NCI-H524 (cell line): ENCODE results near the gene CCDC186.

Experiments
- DNase-seq, 2 experiments: peaks; one replicate each; lab custom pipeline; 2025; lab: John Stamatoyannopoulos, UW

Gene CCDC186

DNA sequence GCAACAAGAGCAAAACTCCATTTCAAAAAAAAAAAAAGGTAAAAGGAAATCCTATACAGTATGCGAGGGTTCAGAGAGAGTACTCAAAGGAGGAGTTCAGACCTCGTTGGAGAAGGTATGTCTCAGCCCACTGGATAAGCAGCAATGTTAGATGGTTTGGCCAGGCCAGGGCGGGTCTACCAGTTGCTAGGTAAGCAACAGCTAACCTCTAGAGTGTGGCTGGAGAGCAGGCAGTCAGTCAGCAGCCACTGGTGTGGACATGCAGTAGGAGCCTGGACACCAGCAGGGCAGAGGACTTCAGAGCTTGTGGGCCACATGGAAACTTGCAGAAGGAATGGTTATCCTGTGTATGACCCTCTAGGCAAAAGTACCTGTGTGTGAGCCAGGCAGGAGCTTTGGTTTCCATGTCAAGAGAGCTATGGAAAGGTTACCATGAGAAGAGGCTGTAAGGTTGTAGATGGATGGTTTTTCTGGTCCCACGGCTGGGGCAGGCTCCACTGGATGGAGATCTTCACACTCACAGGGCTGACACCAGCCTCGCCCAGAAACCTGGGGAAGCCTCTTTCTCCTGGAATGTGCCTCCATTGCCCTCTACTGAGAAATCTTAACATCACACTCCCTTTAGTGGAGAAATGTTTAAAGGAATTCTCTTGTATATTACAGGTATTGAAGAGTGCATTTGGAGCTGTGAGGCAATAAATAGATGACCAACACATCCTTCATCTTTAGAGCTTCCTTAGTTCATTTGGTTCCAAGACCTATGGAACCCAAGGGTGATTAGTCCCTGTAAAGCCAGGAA is 63.6 kb downstream of the CCDC186 start:
- no peak for DNase-seq

DNA sequence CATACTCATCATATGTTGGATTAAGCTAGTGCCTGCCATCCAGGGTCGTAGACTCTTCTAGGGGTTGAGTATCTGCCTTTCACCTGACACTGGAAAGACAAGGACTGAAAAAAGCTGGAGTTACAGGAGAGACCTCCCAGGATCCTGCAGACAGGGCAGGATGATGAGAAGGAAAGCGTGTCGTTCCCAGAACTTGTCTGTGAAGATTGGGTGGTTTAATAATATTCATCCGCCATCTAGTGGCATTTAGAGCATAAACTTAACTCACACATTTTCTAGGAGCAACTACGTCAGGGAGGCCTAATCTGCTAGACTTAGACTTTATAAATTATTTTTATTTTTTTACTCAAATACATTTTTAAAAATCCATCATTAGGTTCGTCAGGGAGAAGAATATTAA is 70.7 kb downstream of the CCDC186 start:
- peak in 1 of 2 experiments; percentile 33 for DNase-seq

DNA sequence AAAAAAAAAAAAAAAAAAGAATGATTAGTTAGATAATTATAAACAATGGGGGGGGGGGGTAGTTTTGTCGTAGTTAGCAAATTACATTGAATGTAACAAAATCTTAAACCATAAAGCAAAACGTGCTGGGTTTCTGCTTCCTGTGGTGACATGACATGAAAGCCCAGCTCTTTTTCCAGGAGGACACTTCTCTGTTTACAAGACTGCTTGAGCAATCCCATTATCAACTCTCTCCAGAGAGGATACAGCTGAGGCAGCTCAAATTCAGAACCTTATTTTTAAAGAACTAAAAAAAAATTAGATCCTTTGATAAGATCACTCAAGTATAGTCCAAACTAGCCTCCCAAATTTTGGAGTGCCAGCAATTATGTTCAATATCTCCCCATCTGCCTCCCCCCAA is 71.7 kb downstream of the CCDC186 start:
- DNase-seq = no peak

DNA sequence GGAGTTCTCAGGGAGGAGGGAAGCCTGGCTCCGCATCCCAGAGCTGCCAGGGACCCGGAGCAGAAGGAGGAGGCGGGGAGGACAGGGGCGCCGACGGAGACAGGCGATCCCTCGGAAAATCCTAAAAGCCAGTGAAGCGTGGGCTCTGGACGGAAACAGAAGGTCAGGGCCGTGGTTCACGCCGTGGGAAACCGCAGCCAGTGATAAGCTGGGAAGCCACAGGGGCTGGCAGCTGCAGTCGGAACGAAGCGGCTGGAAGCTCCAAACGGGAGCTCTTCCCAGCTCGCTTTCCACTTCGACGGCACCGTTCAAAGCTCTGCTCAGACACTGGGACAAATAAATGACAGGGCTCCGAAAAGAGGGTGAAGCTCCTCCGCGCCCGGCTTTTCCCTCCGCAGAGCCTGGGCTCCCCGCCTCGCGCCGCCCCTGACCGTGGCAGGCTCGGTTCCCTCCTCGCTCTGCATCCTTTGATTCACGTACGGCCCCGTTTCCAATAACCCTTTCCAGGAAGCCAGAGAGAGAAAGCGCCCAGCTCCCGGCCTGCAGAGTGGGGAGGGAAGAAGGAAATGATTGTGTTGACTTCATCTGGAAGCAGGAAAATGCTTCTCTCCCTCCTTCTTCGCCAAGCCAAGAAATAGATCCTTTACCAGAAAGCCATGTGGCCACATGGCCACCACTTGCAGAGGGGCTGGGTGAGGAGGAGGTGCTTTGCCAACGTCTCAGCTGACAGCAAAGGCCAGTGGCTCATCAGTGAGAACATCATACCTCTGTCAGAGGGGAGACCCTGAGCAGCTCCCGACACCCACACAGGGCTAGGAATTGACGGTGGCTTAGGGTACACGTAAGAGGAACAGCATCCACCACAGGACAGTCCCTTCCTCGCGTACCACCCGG is 72.9 kb downstream of the CCDC186 start:
- DNase-seq = peak in 1 of 2 experiments; percentile 18

DNA sequence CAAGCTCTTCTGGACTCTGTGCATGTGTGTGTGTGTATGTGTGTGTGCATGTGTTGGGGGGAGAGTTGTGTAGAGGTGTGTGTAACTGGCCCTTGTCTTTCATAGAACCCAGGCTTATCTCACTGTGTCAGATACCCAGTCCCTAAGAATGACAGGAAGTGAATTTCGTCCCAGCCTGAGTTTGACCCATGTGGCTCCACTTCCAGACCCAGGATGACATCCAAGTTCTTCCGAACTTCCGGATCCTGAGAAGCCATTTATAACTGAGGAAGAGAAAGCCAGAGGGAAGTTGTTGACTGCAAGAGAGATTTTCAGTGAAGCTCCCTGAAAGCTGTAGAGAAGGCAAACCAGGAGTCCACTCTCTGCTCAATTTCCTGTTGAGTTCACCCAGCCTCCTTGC is 77.1 kb downstream of the CCDC186 start:
- no peak for DNase-seq

DNA sequence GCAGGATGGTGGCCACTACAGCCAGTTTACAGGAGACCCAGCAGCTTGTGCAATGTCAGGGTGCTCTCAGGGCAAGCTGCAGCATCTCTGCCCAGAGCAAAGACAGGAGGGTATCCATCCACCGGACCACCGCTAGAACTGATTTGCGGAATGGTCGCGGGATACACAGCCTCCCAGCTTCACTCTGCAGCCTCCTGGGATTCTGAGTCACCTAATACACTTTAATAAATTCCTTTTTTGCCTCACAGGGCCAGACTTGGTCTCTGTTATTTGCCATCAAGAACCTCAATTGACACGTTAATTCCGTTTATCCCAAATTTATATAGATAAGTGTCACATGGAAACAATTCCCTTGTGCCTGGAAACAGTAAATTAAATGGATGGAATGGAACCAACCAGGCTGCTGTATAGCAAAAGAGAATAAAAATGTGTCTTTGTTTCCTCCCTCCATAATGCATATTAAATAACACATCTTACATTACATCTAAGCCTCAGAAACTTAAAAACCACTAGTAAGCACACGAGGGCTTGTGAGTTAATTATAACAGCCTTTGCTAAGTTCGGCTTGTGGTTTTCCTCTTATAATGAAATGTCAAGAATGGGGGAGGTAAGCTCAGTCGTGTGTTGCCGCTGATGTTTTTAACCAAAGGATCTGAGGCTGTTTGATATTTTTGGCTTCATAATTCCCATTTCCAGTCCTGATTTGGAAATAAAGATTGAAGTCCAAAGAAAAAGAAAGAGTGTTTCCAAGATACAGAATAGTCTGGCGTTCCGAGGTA is 78.3 kb downstream of the CCDC186 start:
- no peak for DNase-seq

DNA sequence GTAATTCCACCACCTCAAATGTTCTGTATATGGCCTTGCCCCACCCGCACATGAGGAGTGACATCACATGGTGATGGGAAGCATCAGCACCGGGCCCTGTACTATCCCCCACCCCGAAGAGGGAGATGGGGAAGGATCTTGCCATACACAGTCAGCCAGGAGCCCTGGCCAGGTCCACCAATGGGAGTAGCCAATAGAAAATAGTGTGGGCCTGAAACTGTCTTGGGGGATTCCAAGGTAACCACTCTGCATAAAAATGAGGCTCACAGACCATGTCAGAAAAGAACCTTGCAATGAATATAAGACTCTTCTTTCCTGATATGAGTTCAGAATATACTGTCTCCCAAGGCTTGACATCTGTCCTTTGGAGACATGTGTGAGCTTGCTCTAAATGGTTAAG is 79.2 kb downstream of the CCDC186 start:
- no peak for DNase-seq

DNA sequence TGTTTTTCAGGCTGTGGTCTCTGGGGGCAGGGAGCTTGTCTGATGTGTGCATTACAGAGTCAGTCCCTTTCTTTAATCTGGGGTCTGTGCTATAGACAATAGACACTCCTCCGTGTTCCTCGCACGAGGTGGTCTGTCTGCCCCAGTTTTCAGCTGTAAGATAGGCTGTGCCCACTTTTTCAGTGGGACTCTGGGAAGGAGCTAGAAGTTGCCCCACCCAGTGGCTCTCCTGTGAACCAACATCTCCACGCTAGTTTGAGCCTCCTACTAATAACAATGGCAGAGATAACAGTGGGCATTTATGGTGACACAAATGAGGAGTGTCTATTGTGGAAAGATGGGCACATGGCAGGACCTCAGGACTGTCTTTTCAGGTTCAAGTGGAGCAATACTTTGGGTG is 86.3 kb downstream of the CCDC186 start:
- no peak for DNase-seq

DNA sequence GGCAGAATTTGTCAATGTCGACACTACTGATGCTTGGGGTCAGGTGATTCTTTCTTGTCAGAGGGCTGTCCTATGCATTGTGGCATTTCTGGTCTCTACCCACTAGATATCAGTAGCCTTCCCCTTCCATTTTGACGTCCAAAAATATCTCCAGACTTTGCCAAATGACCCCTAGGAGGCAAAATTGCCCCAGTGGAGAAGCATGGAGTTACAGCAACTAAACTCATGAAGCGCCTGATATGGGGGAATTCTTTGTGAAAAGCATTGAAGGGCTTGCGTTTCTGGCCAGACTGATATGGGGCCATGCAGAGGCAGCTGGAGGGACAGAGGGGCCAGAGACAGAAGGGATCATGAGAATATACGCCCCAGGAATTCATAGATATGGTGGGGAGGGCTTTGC is 86.7 kb downstream of the CCDC186 start:
- no peak for DNase-seq

DNA sequence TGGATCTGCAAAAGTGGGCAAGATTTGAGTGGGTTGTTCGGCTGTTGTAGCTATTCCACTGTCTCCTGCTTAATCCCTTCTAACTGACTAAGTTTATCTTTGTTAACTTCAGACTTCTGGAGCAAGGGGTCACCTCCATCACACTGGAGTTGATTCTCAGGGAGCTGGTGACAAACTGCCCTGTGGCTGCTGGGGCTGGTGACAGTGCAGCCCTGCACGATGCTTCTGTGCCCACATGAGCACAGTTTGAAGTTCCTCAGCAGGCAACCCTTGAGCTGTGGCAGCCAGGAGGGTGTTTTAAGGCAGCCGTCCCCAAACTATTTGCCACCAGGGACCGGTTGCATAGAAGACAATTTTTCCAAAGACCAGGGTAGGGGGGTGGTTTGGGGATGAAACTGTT is 89.8 kb downstream of the CCDC186 start:
- no peak for DNase-seq

DNA sequence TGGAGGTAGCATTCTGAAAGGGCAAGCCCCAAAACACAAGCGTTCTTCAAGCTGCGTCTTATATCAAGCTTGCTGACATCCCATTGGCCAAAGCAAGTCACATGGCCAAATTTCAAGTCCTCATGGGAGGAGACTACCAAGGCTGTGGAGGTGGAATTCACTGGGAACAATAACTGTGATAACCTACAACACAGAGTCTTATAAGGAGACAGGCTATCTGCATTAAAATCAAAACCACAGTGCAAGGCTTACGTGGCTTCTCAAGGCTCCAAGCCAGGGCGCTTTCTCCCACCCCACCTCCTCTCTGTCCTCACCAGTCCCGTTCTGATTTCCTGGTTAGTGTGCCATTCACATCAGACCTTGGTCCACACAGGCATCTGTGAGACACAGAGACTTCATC is 91.0 kb downstream of the CCDC186 start:
- DNase-seq = no peak

DNA sequence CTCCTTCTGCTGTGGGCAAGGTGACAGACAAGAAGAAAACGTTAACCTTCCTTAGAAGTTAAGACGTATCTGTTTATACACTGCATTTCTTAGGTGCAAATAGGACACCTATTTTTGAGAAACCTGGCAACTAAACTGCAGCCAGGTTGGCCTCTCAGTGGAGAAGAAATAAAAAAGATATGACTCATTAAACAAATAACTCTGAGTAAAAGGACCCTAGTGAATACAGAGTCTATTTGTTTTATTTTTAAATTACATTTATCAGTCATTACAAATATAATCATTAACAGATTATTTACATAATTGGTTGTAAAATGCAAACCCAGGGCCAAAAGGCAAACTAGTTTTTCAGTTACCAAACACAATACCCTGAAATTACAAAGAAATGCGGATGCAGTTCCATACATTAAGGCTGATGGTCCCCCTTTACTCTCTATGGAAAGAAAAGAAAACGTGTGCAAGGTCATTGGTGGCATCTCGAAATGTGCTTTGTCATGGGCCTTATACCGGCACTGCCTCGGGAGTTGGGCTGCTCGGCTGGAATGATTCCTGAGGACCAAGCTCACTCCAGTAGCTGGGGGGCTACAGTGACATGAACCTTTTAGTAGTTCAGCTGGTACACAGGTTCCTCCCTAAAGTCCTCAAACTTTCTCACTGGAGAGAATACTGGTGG is 92.0 kb downstream of the CCDC186 start:
- DNase-seq = no peak

DNA sequence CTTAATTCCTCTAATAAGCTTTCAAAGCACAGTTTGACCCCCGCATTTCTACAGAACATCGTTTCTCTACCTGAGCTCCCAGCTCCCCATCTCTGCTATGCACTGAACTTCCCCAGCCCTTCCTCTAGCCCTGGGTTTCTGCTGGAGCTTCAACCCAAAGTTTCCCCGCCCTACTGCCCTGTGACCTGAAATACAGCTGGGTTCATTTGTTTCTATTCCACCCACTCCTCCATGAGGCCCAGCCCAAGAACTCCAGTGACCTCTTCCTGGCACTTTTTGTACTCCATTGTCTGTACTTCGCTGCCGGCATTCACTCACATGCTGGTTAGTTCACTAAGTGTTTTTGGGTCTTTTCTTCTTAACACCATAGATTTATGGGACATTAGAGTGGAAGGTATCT is 94.6 kb downstream of the CCDC186 start:
- no peak for DNase-seq

DNA sequence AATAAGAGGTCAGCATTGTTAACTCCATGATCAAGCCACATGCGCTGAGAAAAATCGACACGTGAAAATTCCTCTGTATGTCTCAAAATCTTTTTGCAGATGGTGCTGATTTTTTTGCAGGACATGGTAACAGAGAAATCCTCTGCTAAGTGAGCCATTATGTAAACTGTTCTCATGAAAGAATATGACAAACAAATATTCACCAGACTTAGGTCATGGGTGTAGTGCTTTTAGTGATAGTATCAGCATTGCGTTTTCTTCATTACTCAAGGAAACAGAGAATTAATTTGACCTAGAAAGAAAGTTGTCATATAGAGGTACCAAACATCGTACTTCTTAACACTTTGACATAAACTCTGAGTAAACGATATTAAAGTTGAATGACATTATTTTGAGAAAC is 95.7 kb downstream of the CCDC186 start:
- DNase-seq = no peak

DNA sequence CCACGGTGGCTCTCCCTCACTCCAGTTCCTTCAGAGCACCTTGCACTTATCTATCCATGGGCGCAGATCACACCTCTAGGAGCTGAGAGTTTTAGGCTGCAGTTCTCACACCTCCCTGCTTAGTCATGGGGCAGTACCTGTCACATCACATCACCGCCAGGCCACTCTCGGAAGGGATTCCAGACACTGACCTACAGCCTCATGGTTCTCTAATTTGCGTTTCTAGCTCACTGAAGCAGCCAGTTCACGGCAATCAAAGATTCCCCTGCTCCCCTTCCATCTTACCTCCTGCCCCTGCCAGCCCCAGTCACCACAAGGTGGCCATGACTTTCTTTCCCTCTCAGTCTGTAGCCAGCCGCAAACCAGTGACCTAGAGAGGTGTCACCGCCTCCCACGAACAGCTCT is 96.2 kb downstream of the CCDC186 start:
- DNase-seq = no peak

DNA sequence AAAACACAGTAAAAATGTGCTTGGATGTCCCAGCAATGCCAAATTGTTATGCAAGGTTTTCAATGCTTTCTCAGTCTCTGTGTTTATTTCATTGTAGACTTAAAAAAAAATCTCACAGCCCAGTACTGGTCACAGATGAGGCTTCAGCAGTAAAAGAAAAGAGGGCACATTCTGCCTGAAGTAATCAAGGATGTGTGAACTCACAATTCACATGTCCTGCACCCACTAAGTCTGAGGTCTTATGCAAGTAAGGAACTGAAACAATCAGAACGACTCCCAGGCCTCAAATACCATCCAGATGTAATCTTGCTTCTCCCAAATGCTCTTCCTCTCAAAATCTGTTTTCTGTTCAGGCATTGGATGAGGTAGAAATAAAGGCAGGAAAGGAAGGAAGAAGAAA is 96.7 kb downstream of the CCDC186 start:
- DNase-seq = no peak

DNA sequence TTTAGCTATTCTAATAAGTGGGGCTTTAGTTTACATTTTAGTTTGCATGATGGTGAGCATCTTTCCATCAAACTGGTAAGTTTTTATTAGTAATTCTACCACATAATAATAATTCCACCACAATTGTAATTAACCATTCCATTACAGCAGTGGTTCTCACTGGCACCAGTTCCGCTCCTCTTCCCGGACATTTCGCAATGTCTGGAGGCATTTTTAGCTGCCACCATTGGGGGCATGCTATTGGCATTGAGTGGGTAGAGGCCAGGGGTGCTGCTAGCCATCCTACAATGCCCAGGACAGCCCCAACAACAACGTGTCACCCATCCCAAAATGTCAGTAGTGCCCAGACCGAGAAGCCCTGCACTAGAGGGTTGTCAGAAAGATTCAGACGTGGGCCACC is 98.9 kb downstream of the CCDC186 start:
- no peak for DNase-seq

DNA sequence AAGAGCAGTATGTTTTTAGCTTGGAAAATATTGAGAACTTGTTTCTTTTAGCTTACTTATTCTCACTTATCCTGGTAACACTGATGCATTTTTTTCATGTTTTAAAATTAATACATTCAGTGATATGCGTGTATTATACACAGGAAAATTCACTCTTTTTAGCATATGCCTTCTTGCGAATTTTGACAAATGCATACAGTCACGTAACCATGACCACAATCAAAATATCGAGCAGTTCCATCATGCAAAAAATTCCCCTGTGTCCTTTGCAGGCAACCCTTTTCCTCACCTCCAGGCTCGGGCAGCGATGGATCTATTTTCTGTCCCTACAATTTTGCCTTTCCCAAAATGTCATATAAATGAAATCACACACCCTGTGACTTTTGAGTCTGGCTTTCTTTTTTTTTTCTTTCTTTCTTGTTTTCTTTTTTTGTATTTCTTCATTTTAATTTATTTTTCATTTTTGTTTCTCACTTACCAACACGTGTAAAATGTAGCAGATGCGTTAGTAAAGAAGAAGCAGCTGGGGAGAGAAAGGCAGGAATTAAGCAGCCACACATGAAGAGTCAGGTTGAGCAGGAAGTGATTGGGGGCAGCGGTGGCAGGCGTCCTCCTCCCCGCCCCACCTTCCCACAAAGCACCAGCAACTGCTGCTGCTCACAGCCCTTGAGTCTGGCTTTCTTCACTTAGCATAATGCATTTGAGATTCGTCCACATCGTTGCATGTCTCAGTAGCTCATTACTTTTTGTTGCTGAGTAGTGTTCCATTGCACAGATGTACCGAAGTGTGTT is 100.4 kb downstream of the CCDC186 start:
- no peak for DNase-seq

DNA sequence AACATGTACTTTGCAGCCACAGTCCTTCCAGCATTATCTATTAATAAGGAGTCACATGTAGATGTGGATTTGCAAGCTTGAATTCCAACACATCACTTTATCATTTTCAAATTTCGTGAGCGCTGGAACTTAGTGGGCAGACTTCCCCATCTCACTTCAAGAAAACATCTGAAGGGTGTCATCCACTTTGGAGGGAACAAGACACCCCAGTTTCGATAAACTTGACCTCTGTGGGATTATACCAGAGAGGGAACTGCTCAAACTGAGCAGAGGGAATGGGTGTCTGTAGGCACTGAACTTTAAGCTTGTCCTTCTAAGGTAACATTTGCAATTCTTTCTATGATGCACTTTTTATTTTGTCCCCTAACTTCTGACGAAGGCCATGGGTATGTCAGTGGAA is 102.8 kb downstream of the CCDC186 start:
- DNase-seq = no peak
